GM12872 (cell line): Measurements from ENCODE around the gene BCAS1.

Experiments
- CTCF ChIP-seq: IDR thresholded peaks from 3 replicates; pipeline ENCODE4 v1.5.1; 2011; ENCODE audit warnings: low read depth, mild to moderate bottlenecking, low read length, moderate library complexity; ENCODE audit not compliant: insufficient read depth

The BCAS1 gene

GRCh38 chr20:53896041-53896440 is 174.4 kb downstream of the BCAS1 start:
- TF ChIP-seq CTCF: no peak

- no peak for TF ChIP-seq CTCF
Observed at GRCh38 chr20:53895385-53895755, 175.0 kb downstream of the BCAS1 start.

- TF ChIP-seq CTCF: no peak
Observed at GRCh38 chr20:53894707-53895384, 175.5 kb downstream of the BCAS1 start.
